Measurements from ENCODE around the gene GPHB5.
"Not testable (repeated sequence)": the region's sequence is repeated elsewhere in the genome, so short reads cannot be mapped to it uniquely, and the experiment has no call there.

Gene GPHB5

DNA sequence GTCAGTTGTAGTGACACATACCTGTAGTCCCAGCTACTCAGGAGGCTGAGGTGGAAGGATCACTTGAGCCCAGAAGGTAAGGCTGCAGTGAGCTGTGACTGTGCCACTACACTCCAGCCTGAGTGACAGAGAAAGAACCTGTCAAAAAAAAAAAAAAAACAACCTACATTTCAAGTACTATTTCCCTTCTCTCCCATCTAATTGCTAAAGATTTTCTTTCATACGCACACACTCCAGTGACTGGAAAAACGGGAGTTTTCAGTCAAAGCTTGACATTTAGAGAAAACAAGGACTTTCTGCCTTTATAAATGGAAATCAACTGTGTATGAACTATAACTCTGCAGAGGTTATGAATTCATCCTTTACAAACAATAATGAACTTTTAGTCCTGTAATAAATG is 25.9 kb downstream of the GPHB5 start:
- DNase-seq: no peak

GRCh38 chr14:63290741-63291430 is 27.8 kb downstream of the GPHB5 start:
- no peak for DNase-seq

DNA sequence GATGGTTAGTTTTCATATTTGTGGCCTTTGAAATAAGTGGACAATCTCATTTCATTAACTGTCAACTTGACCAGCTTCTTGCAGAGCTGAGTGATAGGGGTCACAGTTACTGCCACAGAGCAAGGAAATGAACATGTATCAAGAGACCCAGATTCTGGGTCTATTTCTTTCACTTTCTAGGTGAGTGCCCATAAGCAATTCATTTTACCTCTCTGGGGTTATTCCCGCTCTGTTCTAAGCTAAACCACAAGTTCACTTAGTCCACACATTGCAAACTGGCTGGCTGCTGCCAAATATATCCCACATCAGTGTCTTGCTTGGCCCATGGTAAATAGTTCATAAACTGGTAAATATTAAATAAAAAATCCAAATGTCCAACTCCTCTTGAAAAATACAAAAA is 29.9 kb downstream of the GPHB5 start:
- no peak for DNase-seq

- no peak for DNase-seq
These were observed 30.9 kb downstream of the GPHB5 start for GRCh38 chr14:63287666-63288483.

DNA sequence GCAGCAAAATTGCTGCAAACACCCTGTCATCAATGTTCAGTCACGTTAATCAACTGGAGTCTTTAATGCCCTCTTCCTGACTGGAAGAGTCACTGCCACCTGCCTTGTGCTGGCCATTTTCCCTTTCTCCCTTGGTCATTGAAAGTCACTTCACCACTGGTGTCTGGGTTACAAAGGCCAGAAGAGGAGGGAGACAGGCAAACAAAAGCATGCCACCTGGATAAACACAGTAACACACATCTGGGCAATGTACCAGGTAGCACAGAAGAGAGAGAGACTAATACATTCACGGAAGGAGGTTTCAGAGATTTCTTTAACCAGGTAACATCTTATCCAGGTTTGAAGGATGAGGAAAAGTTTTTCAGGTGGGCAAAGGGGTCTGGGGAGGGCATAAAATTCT is 32.7 kb downstream of the GPHB5 start:
- no peak for DNase-seq

DNA sequence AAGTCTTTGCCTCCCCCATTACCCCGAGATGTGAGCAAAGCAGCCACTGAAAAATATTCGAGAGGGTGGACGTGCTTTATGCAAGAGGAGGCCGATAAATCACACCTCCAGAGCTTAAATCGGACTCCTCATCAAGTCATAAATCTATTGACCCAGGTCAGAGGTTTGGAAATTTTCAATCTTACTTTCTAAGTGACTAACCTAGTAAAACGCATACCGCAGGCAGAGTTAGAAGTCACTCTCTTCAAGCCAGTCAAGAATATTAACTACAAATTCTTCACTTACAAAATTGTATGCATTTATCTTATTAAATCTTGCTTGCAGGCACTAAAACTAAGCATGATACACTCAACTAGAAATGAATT is 34.9 kb downstream of the GPHB5 start:
- no peak for DNase-seq

GRCh38 chr14:63282997-63283883 is 35.5 kb downstream of the GPHB5 start:
- DNase-seq: no peak

- DNase-seq: not testable (repeated sequence)
These were observed 38.8 kb downstream of the GPHB5 start for GRCh38 chr14:63279933-63280332.

DNA sequence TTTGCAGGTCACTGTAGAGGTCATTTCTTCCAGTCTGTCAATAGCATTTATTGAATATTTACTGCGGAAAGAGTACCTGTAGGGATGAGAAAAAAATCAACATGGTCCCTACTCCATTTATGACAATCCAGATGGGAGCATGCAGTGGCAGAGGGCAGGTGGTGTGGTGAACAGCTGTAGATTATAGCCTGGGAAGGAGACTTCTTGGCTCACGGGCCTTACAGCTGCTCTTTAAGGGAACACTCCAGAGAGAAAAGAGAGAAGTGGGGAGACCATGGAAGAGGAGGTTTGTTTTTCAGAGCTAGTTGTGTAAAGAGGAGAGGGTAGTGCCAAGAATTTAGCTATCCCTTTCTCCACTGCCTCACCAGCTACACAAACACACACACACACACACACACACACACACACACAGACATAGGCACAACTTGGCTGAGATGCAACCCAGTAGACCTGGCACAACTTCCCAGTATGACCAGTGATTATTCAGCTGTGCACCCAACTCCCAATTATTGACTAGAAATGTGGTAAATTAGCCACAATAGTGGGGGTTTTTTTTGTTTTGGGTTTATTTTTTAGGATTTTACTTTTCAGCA is 41.0 kb downstream of the GPHB5 start:
- DNase-seq: no peak

DNA sequence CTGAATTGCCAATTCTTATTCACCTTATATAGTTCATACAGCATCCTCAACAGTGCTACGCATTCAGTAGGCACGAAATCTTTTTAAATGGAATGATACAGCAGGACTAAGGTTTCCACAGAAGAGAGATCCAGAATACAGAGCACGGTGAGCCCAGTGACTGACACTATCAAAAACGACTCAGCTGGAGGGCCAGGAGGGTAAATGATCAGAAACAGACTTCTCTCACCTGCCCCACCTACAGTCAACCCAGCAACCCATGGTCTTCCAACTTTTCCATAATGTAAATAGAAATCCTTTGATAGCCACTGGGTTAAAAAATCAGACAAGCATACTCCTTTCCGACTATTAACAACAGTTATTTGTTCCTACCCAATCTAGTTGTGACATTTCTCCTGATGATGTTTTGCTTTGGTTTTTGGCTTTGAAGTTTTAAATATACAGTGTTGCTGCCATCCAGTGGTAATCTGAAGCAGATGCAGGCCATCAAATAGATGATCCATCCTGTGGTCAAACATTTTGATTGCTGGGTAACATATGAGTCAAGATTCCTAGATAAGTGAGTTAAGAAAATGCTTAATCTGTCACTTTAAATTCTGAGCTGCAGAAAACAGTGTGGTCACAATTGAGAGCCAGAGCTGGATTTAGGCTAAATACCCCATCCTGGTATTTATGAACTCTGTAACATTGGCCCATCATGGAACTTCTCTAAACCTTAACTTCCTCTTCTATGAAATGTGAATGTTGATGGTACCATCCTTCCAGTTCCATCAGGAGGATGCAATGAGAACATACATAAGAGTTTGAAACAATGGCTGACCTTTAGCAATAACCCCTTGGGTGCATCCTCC is 42.0 kb downstream of the GPHB5 start:
- no peak for DNase-seq

GRCh38 chr14:63276016-63276415 is 42.7 kb downstream of the GPHB5 start:
- DNase-seq: no peak

DNA sequence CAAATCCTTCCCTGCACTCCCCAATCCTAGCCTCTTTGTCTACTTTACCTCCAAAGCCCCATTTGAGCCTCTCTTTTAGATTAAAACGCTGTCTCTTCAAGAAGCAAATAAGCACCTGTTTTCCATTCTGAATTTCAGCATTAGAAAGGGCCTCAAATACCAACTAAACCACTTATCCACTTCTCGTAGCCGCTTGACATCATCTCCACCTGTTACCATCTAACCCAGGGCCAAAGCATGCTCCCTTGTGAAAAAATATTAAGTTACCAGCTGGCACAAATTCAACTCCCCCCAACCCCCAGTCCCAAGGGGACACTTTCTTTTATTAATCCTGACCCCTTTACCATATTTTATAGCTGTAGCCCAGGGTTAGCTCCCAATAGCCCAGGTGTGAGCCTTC is 43.1 kb downstream of the GPHB5 start:
- DNase-seq: no peak

DNA sequence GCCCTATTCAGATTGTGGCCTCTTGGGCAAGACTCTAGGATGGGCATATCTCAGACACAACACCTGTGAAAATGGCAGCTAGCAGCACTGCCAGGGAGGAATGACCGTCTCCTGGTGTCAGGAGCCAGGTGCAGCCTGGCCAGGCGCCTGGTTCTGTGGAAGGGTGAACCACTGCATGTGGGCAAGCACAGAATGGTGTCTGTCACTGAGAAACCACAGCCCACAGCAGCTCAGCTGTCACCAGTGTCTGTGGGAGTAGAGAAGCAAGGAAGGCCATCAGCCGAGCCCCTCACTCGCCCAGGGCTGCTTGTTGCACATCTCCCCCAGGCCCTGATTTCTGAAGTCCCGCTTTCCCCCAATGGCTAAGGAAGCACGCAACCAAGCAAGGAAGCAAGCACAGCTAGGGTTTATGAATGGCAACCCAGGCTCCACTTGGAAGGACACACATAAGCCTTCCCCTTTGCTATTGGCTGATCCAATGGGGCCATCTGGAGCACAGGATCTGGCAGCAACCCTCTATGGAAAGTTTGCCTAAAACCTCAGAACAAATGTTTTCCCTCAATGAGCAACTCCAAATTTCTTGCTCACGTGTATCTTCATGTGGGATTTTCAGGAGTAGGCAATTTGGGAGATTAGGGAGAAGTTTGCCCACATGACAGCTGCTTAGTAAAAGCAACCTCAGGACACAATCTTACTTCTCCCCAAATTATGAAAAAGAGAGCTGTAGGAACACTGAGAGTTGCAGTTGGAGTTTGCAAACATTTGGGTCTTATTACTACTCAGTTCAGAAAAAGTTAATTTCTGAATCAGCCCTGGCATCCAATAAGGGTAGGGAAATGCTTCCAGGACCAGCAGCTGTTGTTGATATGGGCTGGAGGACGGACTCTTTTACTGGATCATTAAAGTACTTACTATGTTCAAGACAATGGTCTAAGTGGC is 44.7 kb downstream of the GPHB5 start:
- no peak for DNase-seq

- no peak for DNase-seq
These were observed 45.6 kb downstream of the GPHB5 start for GRCh38 chr14:63273129-63273528.

DNA sequence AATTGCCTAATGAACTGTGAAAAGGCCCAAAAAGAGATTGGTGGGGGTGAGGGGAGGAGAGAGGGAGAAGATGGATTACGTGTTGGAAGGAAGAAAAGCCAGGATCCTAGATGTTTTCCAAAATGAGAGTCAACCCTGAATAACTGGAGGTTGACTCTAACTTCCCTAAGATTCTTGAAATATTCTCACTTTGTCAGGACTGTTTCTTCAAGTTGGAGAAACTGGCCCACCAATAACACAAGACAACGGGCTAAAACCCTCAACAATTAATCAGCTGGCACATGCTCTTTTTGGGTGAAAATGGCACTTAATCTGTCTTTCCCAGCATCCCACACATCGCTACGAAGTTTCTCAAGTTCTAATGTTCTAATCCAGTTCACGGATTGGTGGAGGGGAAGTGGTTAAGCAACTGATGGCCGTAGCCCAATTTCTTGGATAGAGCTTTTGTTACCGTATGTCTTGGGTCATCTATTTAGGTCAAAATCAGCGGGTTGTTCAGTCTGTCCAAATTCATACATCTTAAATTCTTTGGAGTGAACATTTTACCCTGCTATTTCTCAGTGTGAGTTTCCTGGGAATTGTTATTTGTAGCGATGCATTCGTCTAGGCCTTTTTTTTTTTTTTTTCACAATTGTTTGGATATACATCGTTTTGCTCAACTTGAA is 49.0 kb downstream of the GPHB5 start:
- no peak for DNase-seq

DNA sequence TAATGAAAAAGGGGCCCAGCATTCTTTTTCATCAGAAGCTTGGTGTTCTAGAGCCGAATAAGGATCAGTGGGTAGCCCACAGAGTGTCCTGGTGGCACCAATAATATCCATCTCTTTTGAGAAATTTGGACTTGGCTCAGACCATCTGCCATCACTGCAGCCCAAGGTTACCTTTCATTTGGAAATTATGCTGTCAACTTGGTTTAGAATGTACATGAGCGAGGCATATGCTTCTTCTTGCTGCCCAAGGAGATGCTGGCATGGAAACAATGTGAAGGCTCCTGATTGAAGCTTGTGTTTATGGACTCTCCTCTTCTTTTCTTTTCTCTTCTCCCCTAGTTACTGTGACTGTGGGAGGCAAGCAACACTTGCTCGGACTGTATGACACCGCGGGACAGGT is 50.0 kb downstream of the GPHB5 start:
- DNase-seq: no peak

DNA sequence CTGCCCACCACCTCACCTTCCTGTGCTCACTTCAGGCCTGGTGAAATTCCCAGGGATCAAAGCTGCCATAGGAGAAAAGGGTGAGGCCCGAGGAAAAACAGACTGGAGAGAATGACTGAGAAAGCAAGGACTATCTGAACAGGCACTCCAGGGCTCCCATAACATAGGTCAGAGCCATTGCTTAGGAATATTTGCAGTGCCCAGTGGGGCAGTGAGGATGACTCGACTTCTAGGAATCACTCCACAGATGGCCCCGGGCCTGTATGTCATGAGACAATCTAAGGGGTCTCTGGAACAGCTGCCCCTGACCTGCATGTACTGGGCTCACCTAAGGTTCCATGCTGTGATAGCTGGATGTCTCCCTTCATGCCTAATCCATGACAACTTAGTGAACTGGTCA is 51.6 kb downstream of the GPHB5 start:
- DNase-seq: no peak

GRCh38 chr14:63266106-63266505 is 52.6 kb downstream of the GPHB5 start:
- no peak for DNase-seq
